Activated T-cell treated with anti-CD3 and anti-CD28 coated beads, Interleukin-2, amount 50 U/mL, for 4 hours (primary cell): Measurements from ENCODE around the gene PRRX2. TPM values are rescaled to one million over a fixed set of nuclear protein-coding genes. Genes with fewer than 3 reads are reported as not detected.
A peak's percentile ranks its signal among the peaks of the same experiment; 100 is the strongest.
"Not testable (repeated sequence)": the region's sequence is repeated elsewhere in the genome, so short reads cannot be mapped to it uniquely, and the experiment has no call there.

Experiments used
- ATAC-seq, 2 donors: fragments of 200-7000 bp; cut with Tn5 transposase; one replicate each; pipeline ENCODE4 v1.10.0; 2021
- DNase-seq: peaks from one replicate; pipeline ENCODE4 v3.0.0-alpha.2; 2020
- H3K27me3 Mint-ChIP-seq: one replicate; pipeline ENCODE4 v1.8.0; 2021; ENCODE audit warnings: low read depth, mixed read lengths
- H3K36me3 Mint-ChIP-seq: one replicate; pipeline ENCODE4 v1.8.0; 2022; ENCODE audit warnings: mixed read lengths; ENCODE audit not compliant: insufficient read depth
- H3K4me1 Mint-ChIP-seq: one replicate; pipeline ENCODE4 v1.8.0; 2021; ENCODE audit warnings: low read depth, mixed read lengths
- H3K4me3 Mint-ChIP-seq: one replicate; pipeline ENCODE4 v1.8.0; 2021; ENCODE audit warnings: mild to moderate bottlenecking, moderate library complexity, mixed read lengths
- H3K9me3 Mint-ChIP-seq: one replicate; pipeline ENCODE4 v1.8.0; 2021; ENCODE audit warnings: mixed read lengths
- total RNA-seq, 3 donors: library from RNA; stranded (reverse); gene quantifications; one replicate each; pipeline ENCODE4 v1.2.1, GENCODE V29; 2021

Gene PRRX2
- total RNA-seq, 3 donors from 2014 or later, result 0.50 to 1.3 (median 0.57) TPM

GRCh38 chr9:129630967-129631673 is 34.3 kb upstream of the PRRX2 start:
- Mint-ChIP-seq H3K4me1 (peaks cover 57% of the 10 kb centered on the region), H3K27me3 (no peaks in the 10 kb centered on the region), H3K36me3 (peaks cover 19% of the 10 kb centered on the region), H3K9me3 (no peaks in the 10 kb centered on the region), H3K4me3 (no peak overlapping the region)
- no peak for DNase-seq
- ATAC-seq, result peak; percentile 19 to 38

- Mint-ChIP-seq H3K27me3 (no peaks in the 10 kb centered on the region), H3K9me3 (no peaks in the 10 kb centered on the region), H3K4me3 (no peak overlapping the region), H3K36me3 (peaks cover 19% of the 10 kb centered on the region), H3K4me1 (peaks cover 56% of the 10 kb centered on the region)
- ATAC-seq (no peak), DNase-seq (no peak)
These were observed 33.7 kb upstream of the PRRX2 start for GRCh38 chr9:129631674-129632129.

GRCh38 chr9:129632460-129632859 is 33.0 kb upstream of the PRRX2 start:
- H3K9me3 Mint-ChIP-seq, result no peaks in the 10 kb centered on the region
- H3K4me3 Mint-ChIP-seq, result no peak overlapping the region
- DNase-seq, result no peak
- ATAC-seq, result no peak
- peaks cover 49% of the 10 kb centered on the region for H3K4me1 Mint-ChIP-seq
- peaks cover 16% of the 10 kb centered on the region for H3K36me3 Mint-ChIP-seq
- no peaks in the 10 kb centered on the region for H3K27me3 Mint-ChIP-seq

- Mint-ChIP-seq H3K27me3 (no peaks in the 10 kb centered on the region), H3K4me1 (peaks cover 41% of the 10 kb centered on the region), H3K36me3 (peaks cover 19% of the 10 kb centered on the region), H3K4me3 (no peak overlapping the region), H3K9me3 (no peaks in the 10 kb centered on the region)
- ATAC-seq (no peak), DNase-seq (no peak)
These were observed 32.2 kb upstream of the PRRX2 start for GRCh38 chr9:129633207-129633606.

- Mint-ChIP-seq H3K4me3 (no peak overlapping the region), H3K4me1 (peaks cover 35% of the 10 kb centered on the region), H3K36me3 (peaks cover 19% of the 10 kb centered on the region), H3K27me3 (no peaks in the 10 kb centered on the region), H3K9me3 (no peaks in the 10 kb centered on the region)
- ATAC-seq (no peak), DNase-seq (no peak)
These were observed 31.6 kb upstream of the PRRX2 start for GRCh38 chr9:129633848-129634247.

- no peaks in the 10 kb centered on the region for H3K27me3 Mint-ChIP-seq
- DNase-seq (no peak), ATAC-seq (no peak)
- no peak overlapping the region for H3K4me3 Mint-ChIP-seq
- peaks cover 19% of the 10 kb centered on the region for H3K36me3 Mint-ChIP-seq
- H3K9me3 Mint-ChIP-seq, result no peaks in the 10 kb centered on the region
- peaks cover 27% of the 10 kb centered on the region for H3K4me1 Mint-ChIP-seq
These were observed 30.1 kb upstream of the PRRX2 start for GRCh38 chr9:129635099-129636065.

- not testable (repeated sequence) for DNase-seq, ATAC-seq, H3K27me3 Mint-ChIP-seq, H3K9me3 Mint-ChIP-seq, H3K4me3 Mint-ChIP-seq
- Mint-ChIP-seq H3K36me3 (peaks cover 19% of the 10 kb centered on the region), H3K4me1 (peaks cover 28% of the 10 kb centered on the region)
These were observed 29.1 kb upstream of the PRRX2 start for GRCh38 chr9:129636343-129636742.

DNA sequence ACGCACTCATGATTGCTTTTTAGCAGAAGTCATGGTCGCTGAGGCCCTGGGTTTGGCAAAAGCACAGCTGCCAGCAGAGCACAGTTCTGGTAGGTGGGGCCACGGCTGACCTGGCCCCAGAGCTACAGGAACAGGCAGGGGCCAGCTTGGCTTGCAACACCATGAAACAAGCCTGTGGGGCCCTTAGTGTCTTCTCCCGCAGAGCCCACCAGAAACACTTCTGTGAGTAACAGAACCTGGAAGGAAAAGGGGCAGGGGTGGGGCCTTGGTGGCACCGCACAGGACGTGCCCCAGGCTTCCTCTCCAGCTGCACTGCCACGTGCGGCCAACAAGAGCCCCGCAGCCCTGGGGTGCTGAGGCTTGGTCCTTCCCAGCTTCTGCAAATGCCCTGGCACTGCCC is 28.3 kb upstream of the PRRX2 start:
- no peak overlapping the region for H3K4me3 Mint-ChIP-seq
- no peaks in the 10 kb centered on the region for H3K9me3 Mint-ChIP-seq
- H3K36me3 Mint-ChIP-seq, result peaks cover 19% of the 10 kb centered on the region
- ATAC-seq (no peak), DNase-seq (no peak)
- H3K27me3 Mint-ChIP-seq, result no peaks in the 10 kb centered on the region
- peaks cover 22% of the 10 kb centered on the region for H3K4me1 Mint-ChIP-seq

GRCh38 chr9:129637673-129638439 is 27.6 kb upstream of the PRRX2 start:
- no peak for DNase-seq
- ATAC-seq, result no peak
- peak overlapping the region; percentile 25 for H3K4me3 Mint-ChIP-seq
- no peaks in the 10 kb centered on the region for H3K27me3 Mint-ChIP-seq
- peaks cover 19% of the 10 kb centered on the region for H3K36me3 Mint-ChIP-seq
- no peaks in the 10 kb centered on the region for H3K9me3 Mint-ChIP-seq
- peaks cover 20% of the 10 kb centered on the region for H3K4me1 Mint-ChIP-seq

DNA sequence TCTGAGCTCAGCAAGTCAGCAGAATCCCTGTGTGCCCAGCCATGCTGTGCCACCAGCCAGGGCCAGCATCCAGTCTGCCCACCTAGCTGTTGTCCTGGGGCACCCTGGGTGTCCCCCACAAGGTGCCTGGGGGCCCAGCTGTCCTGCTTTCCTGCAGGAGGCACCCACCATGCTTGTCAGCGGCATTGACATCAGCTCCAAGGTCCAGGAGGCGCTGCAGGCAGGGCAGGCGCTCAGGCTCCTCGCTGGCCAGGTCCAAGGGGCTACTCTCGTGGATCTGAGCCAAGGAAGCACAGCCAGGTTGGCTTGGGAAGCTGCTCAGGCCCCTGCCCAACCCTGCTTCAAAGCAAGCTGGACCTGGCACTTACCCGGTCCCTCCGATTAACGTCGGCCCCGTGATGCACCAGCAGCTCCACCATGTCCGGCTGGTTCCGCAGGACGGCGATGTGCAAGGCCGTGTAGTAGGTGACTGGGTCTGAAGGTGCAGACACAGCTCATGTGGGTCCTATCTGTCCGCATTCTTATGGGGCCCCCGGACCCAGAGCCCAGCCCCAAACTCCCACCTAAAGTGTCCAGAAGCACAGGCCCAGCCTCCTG is 26.3 kb upstream of the PRRX2 start:
- Mint-ChIP-seq H3K36me3 (peaks cover 19% of the 10 kb centered on the region), H3K4me1 (peaks cover 20% of the 10 kb centered on the region), H3K9me3 (no peaks in the 10 kb centered on the region), H3K4me3 (no peak overlapping the region), H3K27me3 (no peaks in the 10 kb centered on the region)
- ATAC-seq, result no peak
- no peak for DNase-seq

DNA sequence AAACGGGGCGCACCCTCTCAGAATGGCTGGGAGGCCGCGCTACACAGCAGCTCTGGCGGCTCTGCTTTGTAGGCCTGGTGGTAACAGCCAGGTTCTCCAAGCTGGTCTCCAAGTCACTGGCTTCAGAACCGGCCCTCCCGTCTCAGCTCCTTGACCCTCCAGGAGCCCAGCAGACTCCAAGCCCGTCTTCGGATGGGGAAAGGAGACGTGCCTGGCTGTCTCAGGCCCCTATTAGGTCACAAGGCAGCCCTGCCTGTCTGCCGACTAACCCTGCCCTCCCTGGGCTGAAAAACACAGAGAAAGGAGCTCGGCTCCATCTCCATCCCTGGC is 25.7 kb upstream of the PRRX2 start:
- peaks cover 20% of the 10 kb centered on the region for H3K4me1 Mint-ChIP-seq
- peak overlapping the region; percentile 81 for H3K4me3 Mint-ChIP-seq
- ATAC-seq (no peak), DNase-seq (no peak)
- H3K36me3 Mint-ChIP-seq, result peaks cover 17% of the 10 kb centered on the region
- H3K27me3 Mint-ChIP-seq, result no peaks in the 10 kb centered on the region
- H3K9me3 Mint-ChIP-seq, result no peaks in the 10 kb centered on the region

GRCh38 chr9:129640086-129640870 is 25.2 kb upstream of the PRRX2 start:
- H3K4me3 Mint-ChIP-seq, result peak overlapping the region; percentile 81
- no peaks in the 10 kb centered on the region for H3K27me3 Mint-ChIP-seq
- no peaks in the 10 kb centered on the region for H3K9me3 Mint-ChIP-seq
- ATAC-seq (no peak), DNase-seq (no peak)
- peaks cover 20% of the 10 kb centered on the region for H3K4me1 Mint-ChIP-seq
- peaks cover 12% of the 10 kb centered on the region for H3K36me3 Mint-ChIP-seq
